ENCODE results near the gene CNTNAP5.
"Not testable (repeated sequence)": the region's sequence is repeated elsewhere in the genome, so short reads cannot be mapped to it uniquely, and the experiment has no call there.

Gene CNTNAP5

DNA sequence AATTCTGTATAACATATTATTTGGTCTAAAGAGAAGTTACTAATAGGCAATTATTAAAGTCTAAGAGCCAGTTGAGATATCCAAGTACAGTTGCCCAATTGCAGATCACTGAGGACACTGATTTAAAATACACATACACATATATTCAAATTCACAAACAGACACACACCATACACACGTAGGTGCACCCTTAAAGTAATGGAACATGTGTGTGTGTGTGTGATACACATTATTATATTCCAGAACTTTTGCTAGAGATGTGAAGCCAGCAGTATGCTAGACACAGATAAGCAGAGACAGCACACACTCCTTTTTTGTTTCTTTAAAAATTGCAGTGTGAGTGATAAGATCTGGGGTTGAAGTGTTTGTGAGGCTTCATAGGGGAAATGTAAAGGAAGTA is 292.5 kb downstream of the CNTNAP5 start:
- DNase-seq (ENCODE audit: insufficient read length, low spot score) (no peak), FAIRE-seq (no peak)

DNA sequence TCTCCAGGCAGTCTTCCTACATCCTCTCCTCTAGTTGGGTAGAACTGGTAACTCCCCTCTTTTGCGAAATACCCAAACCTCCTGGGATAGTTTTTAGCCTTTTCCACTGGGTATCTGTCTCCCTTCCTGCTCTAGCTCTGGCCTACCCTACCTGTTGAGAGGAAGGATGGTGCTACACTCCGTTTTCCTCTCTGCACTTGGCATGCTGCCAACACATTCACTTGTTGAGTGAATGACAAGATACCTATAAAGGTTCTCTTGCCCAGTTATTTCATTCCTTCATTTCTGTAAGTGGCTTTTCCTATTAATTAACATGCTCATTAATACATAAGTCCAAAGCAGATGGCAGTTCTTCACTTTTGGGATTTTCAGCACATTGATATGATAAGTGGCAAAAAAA is 293.8 kb downstream of the CNTNAP5 start:
- DNase-seq (ENCODE audit: insufficient read length, low spot score) (no peak), FAIRE-seq (no peak)

DNA sequence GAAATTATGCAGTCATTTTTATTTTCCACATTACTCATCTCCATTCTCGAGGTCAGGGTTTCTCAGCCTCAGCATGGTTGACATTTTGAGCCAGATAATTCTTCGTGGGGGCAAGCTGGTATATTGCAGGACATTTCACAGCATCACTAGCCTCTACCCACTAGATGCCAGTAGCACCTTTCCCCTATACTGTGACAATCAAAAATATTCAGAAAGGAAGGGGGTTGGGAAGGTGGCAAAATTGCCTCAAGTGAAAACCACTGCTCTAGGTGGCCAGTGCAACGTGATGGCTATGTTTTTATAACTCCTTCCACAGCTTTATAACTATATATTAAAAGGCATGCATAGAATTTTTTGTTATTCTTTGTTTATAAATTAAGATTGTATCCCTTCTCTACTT is 294.5 kb downstream of the CNTNAP5 start:
- no peak for DNase-seq (ENCODE audit: insufficient read length, low spot score)
- no peak for FAIRE-seq

DNA sequence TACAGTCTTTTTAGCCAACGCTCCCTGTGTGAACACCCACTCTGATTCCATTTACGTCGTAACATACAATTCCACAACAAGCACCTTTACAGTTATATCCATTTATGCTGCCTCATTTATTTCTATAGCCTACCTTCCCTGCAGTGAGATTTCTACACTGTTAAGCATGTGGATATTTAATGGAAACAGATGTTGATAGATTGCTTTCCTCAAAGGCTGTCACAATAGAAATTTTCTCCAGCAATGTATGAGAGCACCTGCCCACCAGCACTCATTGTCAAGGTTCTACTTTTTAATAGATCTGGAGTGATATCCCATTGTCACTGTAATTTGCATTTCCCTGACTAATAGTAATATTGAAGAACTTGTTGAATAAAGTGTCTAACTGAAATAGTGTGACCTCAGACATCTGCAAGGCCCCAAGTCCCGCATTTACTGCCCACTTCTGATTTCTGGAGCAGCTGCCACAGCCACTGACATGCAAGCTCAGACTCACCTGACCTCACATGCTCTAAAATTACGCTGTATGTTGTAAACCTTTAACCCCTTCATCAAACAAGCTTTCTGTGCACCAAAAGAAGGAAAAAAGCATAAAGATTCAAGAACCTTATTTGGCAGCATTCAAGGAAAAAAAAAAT is 295.1 kb downstream of the CNTNAP5 start:
- FAIRE-seq (no peak), DNase-seq (ENCODE audit: insufficient read length, low spot score) (no peak)

DNA sequence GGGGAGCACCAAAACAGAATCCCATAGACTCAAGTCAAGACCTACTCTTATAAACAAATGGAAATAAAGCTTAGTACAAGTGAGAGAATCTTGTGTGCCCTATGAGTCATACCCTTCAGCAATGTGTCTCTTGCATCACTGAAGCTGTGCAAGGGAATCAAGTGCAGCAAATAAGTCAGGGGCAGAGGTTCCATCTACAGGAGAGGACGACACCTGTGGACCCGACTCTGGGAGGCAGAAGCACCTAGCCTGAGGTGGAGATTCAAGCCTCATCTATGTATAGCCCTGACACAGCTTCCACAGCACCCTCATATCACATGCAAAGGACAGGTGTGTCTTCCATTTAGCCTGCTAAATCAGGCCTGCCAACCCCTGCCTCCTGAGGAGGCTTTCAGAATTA is 298.2 kb downstream of the CNTNAP5 start:
- no peak for DNase-seq (ENCODE audit: insufficient read length, low spot score)
- no peak for FAIRE-seq

DNA sequence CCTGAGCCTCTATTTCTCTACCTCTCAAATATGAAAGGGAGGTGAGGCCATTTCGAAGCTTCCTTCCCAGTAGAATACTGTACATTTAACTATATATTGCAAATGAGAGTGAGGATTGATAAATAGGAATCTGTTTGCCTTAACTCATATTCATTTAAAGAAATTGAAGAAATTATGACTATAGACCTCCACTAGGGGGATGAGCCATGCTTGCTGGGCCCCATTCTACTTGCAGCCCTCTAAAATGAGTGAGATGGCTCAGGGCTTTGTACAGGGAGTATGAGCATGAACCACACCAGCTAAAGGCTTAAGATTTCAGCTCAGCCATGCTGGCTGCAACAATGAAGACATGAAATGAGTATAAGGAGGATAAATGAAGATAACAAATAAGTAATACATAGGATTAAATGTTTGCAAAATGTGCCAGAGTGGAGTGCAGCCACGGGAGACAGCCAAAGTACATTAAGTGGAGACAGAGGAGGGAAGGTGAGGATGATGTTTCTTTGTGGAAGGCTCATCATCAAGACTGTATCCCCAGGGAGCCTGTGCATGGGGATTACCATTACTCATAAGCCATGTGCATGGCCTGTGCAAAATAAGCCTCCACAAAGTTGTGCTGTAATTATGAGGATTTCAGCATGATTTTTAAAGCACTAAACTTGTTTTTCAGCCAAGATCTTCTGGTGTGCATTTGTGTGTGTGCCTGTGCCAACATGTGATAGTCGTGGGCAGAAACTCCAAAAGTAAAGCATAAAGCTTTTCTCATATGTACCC is 300.8 kb downstream of the CNTNAP5 start:
- DNase-seq (ENCODE audit: insufficient read length, low spot score) (no peak), FAIRE-seq (no peak)

DNA sequence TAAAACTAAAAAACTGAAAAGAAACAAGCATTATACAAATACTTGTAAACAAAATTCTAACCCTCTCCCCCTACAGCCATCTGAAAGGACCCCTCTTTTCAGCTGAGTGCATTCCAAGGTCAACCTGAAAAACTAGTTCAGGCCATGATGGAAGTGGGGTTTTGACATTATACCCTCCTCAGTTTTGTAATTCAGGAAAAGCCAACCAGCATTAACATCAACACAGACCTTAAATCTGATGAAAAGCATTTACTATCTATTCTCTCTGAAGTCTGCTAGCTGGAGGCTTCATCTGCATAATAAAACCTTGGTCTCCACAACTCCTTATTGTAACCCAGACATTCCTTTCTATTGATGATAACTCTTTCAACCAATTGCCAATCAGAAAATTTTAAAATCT is 302.2 kb downstream of the CNTNAP5 start:
- FAIRE-seq = no peak

DNA sequence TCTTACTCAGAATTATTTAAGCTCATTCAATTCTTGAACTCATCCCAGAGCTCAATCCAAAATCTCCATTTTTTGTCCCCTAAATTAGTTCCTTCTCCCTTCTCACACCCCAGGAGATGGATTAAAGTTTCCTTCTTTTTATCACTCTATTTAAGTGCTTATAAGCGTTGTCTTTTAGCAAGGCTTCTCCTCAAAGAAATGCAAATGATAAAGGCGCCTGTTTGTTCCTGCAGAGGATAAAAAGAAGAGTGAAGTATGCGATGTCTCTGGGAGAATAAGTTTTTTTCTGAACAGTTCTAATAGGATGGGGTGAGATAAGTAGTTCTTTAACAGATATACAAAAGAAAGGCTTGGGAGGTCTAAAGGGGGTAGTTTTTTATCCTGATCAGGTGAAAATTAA is 303.3 kb downstream of the CNTNAP5 start:
- DNase-seq (ENCODE audit: insufficient read length, low spot score) (no peak), FAIRE-seq (no peak)

More for the DNA sequence above, 302.2 kb downstream of the CNTNAP5 start:
- no peak for DNase-seq (ENCODE audit: insufficient read length, low spot score)

DNA sequence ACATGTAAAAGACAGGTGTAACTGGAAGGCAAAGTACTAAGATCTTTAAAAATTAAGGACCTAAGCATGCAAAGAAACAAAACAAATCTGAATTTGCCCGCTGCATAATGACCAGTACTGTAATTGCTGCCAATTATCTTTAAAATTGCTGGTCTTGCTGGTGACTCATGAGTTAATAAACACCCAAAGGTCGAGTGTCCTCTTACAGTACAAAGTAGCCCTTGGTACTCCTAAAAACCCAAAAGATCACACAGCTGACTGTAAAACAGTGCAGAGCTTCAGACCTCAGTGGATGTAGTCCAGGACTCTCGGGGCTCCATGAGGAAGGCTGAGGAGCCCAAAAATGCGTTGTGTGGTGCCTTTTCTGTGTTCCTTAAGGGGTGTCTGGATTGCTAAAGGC is 308.7 kb downstream of the CNTNAP5 start:
- no peak for DNase-seq (ENCODE audit: insufficient read length, low spot score)
- no peak for FAIRE-seq

DNA sequence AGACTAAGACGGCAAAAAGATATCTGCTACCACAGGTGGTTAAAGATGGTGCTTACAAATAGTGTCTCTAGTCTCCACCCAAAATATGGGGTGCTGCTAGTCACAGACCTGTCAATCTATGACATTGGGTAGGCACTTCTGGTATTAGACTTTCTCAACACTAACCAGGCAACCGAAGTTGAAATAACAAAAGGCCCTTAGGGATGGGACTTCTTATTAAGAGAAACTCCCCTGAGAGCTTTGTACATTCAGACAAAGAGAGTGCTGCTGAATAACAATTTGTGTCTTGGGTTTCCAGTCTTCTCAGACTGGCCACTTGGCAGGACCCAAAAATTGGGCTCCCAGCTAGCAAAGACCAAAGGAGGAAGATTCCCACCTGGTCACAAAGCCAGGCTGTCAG is 310.0 kb downstream of the CNTNAP5 start:
- FAIRE-seq = no peak
- no peak for DNase-seq (ENCODE audit: insufficient read length, low spot score)

DNA sequence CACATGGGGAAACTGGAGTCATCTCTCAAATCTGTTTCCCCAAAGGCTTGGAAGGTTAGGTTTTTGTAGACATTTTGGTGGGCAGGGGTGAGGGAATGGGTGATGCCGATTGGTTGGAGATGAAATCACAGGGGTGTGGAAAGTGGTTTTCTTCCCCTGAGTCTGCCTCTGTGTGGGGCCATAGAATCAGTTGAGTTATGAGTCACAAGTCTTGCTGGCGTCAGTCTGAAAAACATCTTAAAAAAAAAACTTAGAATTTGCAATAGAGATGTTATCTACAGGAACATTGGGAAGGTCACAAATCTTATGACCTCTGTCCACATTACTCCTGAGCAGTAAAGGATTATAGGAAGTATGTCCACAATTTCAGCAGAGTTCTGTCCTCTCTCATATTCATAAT is 314.6 kb downstream of the CNTNAP5 start:
- FAIRE-seq (no peak), DNase-seq (ENCODE audit: insufficient read length, low spot score) (no peak)

DNA sequence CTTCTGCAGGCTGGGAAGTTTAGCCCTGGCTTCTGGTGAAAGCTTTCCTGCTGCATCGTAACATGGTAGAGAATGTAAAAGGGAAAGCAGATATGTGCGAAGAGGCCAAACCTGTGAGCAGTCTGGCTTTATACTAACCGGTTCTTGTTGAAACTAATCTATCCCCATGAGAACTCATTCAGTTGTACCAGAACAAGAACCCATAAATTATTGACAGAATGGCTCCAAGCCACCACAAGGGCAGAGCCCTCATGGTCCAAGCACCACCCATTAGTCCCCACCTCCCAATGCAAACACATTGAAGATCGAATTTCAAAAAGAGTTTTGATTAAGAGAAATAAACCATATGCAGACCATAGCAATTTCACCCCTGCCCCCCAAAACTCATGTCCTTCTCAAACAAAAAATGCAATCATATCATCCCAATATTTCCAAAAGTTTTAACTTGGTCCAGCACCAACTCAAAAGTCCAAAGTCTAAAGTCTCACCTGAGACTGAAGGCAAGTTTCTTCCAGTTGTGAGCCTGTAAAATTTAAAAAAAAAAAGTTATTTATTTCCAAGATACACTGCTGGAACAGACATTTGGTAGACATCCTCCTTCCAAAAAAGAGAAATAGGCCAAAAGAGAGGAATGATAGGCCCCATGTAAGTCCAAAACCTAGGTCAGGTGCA is 318.9 kb downstream of the CNTNAP5 start:
- FAIRE-seq (no peak), DNase-seq (ENCODE audit: insufficient read length, low spot score) (no peak)

DNA sequence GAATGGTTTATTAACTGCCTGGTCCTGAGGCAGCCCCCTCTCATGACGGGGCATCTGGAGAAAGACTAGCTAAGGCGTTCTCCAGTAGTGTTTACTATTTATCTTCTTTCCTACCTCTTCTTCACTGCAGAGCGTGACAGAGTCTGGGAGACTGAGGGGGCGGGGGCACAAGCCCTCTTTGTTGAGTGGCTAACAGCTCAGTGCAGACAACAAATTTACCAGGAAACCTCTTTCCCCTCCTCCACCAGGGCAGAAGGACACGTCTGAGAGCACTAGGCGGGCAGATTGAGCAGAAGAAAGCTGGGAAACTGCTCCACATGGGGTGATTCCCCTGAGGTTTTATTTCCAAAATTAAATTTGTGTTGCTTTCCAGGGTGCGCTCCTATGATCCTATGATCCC is 322.1 kb downstream of the CNTNAP5 start:
- FAIRE-seq (no peak), DNase-seq (ENCODE audit: insufficient read length, low spot score) (no peak)

DNA sequence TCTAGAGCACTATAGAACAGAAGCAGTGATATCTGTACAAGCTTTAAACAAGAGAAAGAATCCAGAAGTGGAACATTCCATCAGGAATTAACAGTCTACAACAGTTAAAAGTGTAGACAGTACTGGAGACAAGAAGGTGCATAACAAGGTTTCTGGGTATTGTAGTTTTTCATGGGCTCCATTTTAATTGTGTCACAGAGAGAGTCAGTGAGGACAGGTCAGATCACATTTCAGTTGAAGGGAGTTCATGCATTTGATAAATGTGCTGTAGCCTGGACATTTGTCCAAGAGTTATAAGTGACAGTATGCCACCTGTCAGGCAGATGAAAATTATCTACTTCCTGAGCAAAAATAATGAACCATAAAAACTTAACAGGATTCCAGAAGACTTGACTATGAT is 328.6 kb downstream of the CNTNAP5 start:
- DNase-seq (ENCODE audit: insufficient read length, low spot score) (no peak), FAIRE-seq (no peak)

DNA sequence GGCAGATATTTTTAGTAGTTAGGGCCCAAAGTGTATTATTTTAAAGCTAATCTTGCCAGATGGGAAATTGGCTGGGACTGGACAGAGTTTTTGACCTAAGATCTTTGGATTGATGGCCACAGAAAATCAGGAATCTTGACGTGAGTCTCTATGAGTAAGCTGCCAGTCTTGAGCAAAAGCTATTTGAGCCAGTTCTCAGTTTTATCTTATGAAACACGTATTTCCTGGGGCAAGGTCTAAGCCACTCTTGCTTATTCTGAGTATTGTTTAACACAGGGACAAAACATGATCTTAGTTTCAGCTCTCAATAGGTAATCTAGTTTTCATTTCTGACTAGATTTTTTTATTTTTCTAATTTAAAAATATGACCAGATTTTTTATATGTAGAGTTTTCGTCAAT is 329.4 kb downstream of the CNTNAP5 start:
- DNase-seq (ENCODE audit: insufficient read length, low spot score) (no peak), FAIRE-seq (no peak)

DNA sequence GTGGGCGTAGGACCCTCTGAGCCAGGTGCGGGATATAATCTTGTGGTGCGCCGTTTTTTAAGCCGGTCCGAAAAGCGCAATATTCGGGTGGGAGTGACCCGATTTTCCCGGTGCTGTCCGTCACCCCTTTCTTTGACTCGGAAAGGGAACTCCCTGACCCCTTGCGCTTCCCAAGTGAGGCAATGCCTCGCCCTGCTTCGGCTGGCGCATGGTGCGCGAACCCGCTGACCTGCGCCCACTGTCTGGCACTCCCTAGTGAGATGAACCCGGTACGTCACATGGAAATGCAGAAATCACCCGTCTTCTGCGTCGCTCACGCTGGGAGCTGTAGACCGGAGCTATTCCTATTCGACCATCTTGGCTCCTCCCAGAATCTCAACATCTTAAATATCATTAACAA is 336.9 kb downstream of the CNTNAP5 start:
- FAIRE-seq; DNase-seq (ENCODE audit: insufficient read length, low spot score): not testable (repeated sequence)

DNA sequence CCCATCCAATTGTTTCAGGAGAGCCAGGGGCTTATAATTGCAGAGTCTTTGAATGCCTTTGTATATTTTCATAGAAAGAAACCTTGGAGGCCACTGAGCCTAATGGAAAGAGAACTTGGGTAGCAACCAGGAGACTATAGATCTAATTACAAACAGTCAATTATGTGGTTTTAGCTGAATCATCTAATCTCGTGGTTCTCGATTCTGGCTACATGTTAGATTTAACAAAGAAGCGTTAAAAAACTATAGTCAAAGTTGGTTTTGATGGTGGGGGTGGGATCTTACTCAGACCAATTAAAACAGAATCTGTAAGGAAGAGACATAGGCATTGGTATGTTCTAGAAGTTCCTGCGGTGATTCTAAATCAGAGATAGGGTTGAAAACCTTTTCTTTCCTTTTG is 344.1 kb downstream of the CNTNAP5 start:
- DNase-seq (ENCODE audit: insufficient read length, low spot score) (no peak), FAIRE-seq (no peak)

DNA sequence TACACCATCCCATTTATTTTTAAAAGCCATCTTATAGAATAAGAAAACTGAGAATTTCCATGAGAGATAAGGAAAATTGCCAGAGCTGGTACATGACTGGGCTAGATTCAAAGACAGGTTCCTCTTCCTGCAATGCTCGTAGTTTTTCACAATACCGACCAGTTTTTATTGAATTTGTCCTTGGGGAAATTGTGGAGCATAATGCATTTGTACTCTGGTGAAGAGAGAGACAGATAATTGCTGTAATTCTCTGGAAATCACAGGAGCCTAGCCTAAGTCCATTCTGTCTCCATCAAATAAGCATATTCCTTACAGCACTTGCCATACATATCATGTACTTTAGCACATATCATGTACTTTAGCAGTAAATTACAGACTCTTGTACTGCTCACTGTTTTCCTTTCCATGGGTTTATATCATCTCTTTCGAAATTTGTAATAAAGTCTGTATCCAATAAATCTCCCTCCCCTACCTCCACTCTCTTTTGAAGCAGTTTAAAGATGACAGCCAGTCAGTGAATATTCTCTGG is 355.2 kb downstream of the CNTNAP5 start:
- DNase-seq (ENCODE audit: insufficient read length, low spot score) = no peak

DNA sequence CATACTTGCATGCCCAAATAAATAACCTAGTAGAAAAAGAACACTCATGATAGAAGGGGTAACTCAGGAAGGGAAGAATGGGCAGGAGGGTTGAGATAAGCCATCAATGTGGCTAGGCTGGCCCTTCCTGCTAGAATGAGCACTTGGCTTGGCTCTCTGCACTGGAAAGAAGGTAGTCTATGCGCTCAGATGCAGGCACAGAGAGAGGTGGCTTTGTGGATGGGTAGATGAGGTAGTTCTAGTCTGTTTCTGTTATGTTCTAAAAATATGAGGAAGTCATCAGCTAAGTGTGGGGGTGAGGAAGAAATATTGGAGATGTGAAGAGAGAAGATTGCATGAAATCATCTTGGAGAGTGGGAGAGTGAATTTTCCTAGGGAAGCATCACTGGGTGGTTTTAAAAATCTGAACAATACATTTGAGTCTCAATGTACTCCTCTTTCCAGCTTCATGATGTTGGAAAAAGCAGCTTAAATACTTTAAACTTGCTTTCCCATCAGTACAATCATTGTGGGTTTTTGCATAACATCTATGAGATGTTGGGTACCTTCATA is 357.1 kb downstream of the CNTNAP5 start:
- DNase-seq (ENCODE audit: insufficient read length, low spot score) (no peak), FAIRE-seq (no peak)

More for the DNA sequence above, 355.2 kb downstream of the CNTNAP5 start:
- no peak for FAIRE-seq

DNA sequence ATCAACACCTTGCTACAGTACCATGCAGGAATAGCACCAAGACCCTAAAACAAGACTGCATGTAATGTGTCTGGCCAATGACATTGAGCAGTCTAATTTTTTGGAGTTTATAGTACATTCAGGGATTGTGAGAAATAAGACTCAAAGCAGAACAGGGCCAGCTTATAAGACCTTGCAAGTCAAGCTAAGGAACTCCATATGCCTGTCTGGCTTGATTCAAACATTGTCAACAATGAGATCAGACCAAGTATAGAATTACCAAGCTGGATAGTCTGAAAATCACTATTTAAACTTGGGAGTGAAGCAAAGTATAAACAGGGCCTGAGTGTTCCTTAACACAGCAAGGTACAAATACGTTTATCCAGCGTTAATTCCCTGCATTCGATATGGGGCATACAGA is 370.9 kb downstream of the CNTNAP5 start:
- DNase-seq (ENCODE audit: insufficient read length, low spot score) (no peak), FAIRE-seq (no peak)

DNA sequence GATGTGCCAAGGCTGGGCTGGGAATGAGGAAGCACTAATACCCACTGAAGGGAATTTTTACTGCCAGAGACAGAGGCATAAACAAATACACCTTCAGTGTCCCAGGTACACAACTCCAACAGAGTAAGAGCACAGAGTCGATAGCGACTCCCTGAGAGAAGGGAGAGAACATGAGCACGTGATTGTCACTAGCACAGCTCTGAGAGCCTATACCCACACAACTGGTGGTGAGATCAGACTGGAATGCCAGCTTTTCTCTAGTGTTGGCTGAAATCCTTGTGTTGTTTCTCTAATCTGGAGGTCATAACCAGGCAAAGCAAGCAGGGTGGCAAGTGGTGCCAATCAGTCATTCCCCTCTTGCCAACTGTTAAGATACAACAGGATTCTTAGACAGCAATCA is 377.2 kb downstream of the CNTNAP5 start:
- FAIRE-seq (no peak), DNase-seq (ENCODE audit: insufficient read length, low spot score) (no peak)

Data from GM19239 (cell line).